ENCODE results near the gene NFIB.

DNA sequence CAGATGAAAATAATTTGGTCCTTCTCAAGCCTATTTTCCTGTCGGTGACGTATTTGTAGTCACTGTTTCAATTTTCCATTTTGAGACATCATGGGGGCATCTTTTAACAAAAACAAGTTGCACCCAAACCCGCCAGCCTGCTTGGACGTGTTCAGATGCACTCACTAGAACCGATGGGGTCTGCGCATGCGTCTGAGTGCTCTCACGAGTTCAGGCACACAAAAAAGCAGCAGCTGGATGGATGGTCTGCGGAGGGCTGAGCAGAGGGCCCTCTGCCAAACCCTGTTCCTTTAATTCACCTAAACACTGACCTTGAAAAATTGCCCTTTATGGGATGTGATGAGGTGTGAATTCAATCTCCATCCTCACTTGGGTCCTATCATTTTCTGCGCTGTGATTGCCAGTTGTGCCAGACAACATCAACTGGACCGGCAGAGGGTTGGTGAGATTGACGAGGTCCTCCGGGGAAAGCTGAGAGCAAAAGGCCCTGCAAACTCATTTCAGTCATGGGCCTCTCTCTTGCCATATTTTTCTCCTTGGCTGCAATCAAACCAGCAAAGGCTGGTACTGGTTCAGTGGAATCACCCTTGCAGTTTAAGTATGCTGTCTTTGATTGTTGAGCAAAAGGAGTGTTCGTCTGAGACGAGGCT, 251.9 kb downstream of the NFIB start:
- TF ChIP-seq, protein P1, sequence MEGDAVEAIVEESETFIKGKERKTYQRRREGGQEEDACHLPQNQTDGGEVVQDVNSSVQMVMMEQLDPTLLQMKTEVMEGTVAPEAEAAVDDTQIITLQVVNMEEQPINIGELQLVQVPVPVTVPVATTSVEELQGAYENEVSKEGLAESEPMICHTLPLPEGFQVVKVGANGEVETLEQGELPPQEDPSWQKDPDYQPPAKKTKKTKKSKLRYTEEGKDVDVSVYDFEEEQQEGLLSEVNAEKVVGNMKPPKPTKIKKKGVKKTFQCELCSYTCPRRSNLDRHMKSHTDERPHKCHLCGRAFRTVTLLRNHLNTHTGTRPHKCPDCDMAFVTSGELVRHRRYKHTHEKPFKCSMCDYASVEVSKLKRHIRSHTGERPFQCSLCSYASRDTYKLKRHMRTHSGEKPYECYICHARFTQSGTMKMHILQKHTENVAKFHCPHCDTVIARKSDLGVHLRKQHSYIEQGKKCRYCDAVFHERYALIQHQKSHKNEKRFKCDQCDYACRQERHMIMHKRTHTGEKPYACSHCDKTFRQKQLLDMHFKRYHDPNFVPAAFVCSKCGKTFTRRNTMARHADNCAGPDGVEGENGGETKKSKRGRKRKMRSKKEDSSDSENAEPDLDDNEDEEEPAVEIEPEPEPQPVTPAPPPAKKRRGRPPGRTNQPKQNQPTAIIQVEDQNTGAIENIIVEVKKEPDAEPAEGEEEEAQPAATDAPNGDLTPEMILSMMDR (IDR thresholded peaks at IDR 0.05), result no peak
- TF ChIP-seq ZFX (IDR thresholded peaks at IDR 0.05; ENCODE audit: borderline replicate concordance), result no peak

Data from 22Rv1 (cell line).